Mesenchymal stem cell (in vitro differentiated cells and primary cell): ENCODE results near the gene CAPN5.
A peak's percentile ranks its signal among the peaks of the same experiment; 100 is the strongest.

Source experiments
- DNase-seq: peaks from one replicate; pipeline ENCODE4 v3.0.0-alpha.2; 2013
- H2AFZ ChIP-seq: one replicate; pipeline ENCODE4 v1.6.1; 2013; ENCODE audit warnings: low read depth, mild to moderate bottlenecking, control low read depth, inconsistent platforms, low read length, moderate library complexity
- H2AK5ac ChIP-seq: 2 replicates; pipeline ENCODE4 v1.6.1; 2013; ENCODE audit warnings: low read length, moderate library complexity, mild to moderate bottlenecking, inconsistent platforms; ENCODE audit not compliant: severe bottlenecking
- H2BK120ac ChIP-seq: one replicate; pipeline ENCODE4 v1.6.1; 2013; ENCODE audit warnings: low read depth, mild to moderate bottlenecking, inconsistent platforms, low read length, moderate library complexity
- H2BK12ac ChIP-seq, 2 experiments: one replicate each; pipeline ENCODE4 v1.6.1; 2013; ENCODE audit warnings: inconsistent platforms in 2 of 2, low read length in 2 of 2, mild to moderate bottlenecking in 2 of 2, moderate library complexity in 2 of 2, control low read depth in 1 of 2
- H2BK15ac ChIP-seq: one replicate; pipeline ENCODE4 v1.6.1; 2013; ENCODE audit warnings: mild to moderate bottlenecking, low read depth, inconsistent platforms; ENCODE audit not compliant: poor library complexity, severe bottlenecking
- H2BK5ac ChIP-seq: 2 replicates; pipeline ENCODE4 v1.6.1; 2013; ENCODE audit warnings: low read depth, mild to moderate bottlenecking, low read length, control low read depth, inconsistent platforms; ENCODE audit not compliant: poor library complexity, severe bottlenecking
- H3K14ac ChIP-seq, 2 experiments: one replicate each; pipeline ENCODE4 v1.6.1; 2013; ENCODE audit warnings: inconsistent platforms in 2 of 2, low read length in 2 of 2, control low read depth in 1 of 2, mild to moderate bottlenecking in 1 of 2, moderate library complexity in 1 of 2
- H3K18ac ChIP-seq, 2 experiments: one replicate each; pipeline ENCODE4 v1.6.1; 2013; ENCODE audit warnings: inconsistent platforms in 2 of 2, low read length in 2 of 2, control low read depth in 1 of 2, low read depth in 1 of 2, mild to moderate bottlenecking in 1 of 2
- H3K23ac ChIP-seq, 2 experiments: one replicate each; pipeline ENCODE4 v1.6.1; 2013; ENCODE audit warnings: inconsistent platforms in 2 of 2, low read length in 2 of 2, mild to moderate bottlenecking in 2 of 2, moderate library complexity in 2 of 2, control low read depth in 1 of 2
- H3K27ac ChIP-seq: 2 replicates; pipeline ENCODE4 v1.5.1; 2013; ENCODE audit warnings: mild to moderate bottlenecking, moderate library complexity, low read length, control low read depth, inconsistent platforms; ENCODE audit not compliant: poor library complexity, severe bottlenecking
- H3K27me3 ChIP-seq, 2 experiments: 2 replicates each; pipeline versions ENCODE4 v1.6.1 to v1.7.0; 2013; ENCODE audit warnings: low read length in 2 of 2, mild to moderate bottlenecking in 2 of 2, moderate library complexity in 2 of 2, control low read depth in 1 of 2, inconsistent platforms in 1 of 2; ENCODE audit not compliant: control insufficient read depth in 1 of 2, insufficient read depth in 1 of 2
- H3K36me3 ChIP-seq, 2 experiments: 2 replicates each; pipeline versions ENCODE4 v1.6.1 to v1.7.0; 2013; ENCODE audit warnings: low read length in 2 of 2, control low read depth in 1 of 2, inconsistent platforms in 1 of 2, low read depth in 1 of 2, mild to moderate bottlenecking in 1 of 2; ENCODE audit not compliant: insufficient read depth in 2 of 2, control insufficient read depth in 1 of 2
- H3K4ac ChIP-seq, 2 experiments: one replicate each; pipeline ENCODE4 v1.6.1; 2013; ENCODE audit warnings: inconsistent platforms in 2 of 2, low read length in 2 of 2, mild to moderate bottlenecking in 2 of 2, moderate library complexity in 2 of 2, control low read depth in 1 of 2, low read depth in 1 of 2
- H3K4me1 ChIP-seq: 2 replicates; pipeline ENCODE4 v1.6.1; 2013; ENCODE audit warnings: low read depth, low read length, control low read depth; ENCODE audit not compliant: control insufficient read depth, insufficient read depth
- H3K4me2 ChIP-seq: 2 replicates; pipeline ENCODE4 v1.6.1; 2013; ENCODE audit warnings: low read length, mild to moderate bottlenecking, inconsistent platforms; ENCODE audit not compliant: poor library complexity, severe bottlenecking
- H3K4me3 ChIP-seq, 2 experiments: 2 replicates each; pipeline versions ENCODE4 v1.5.1 to v1.7.0; 2013; ENCODE audit warnings: low read length in 2 of 2, mild to moderate bottlenecking in 2 of 2, control low read depth in 1 of 2, low read depth in 1 of 2; ENCODE audit not compliant: insufficient read depth in 1 of 2
- H3K79me1 ChIP-seq: replicated peaks from 2 replicates; pipeline ENCODE4 v1.6.1; 2013; ENCODE audit warnings: mild to moderate bottlenecking, control low read depth, low read length, inconsistent platforms; ENCODE audit not compliant: poor library complexity, severe bottlenecking
- H3K9ac ChIP-seq: 2 replicates; pipeline ENCODE4 v1.7.0; 2013; ENCODE audit warnings: mild to moderate bottlenecking, low read length, moderate library complexity
- H3K9me3 ChIP-seq: 2 replicates; pipeline ENCODE4 v1.7.0; 2013; ENCODE audit warnings: mild to moderate bottlenecking, low read length; ENCODE audit not compliant: control insufficient read depth
- H4K8ac ChIP-seq: one replicate; pipeline ENCODE4 v1.6.1; 2013; ENCODE audit warnings: inconsistent platforms, mild to moderate bottlenecking, low read length, moderate library complexity
- H4K91ac ChIP-seq: one replicate; pipeline ENCODE4 v1.6.1; 2013; ENCODE audit warnings: mild to moderate bottlenecking, low read length, inconsistent platforms
- WGBS: methylation state at CpG from one replicate; pipeline ENCODE4 v1.1.7; 2013; ENCODE audit warnings: mixed read lengths; 5-methylcytosine and 5-hydroxymethylcytosine counted together

CAPN5 gene

DNA sequence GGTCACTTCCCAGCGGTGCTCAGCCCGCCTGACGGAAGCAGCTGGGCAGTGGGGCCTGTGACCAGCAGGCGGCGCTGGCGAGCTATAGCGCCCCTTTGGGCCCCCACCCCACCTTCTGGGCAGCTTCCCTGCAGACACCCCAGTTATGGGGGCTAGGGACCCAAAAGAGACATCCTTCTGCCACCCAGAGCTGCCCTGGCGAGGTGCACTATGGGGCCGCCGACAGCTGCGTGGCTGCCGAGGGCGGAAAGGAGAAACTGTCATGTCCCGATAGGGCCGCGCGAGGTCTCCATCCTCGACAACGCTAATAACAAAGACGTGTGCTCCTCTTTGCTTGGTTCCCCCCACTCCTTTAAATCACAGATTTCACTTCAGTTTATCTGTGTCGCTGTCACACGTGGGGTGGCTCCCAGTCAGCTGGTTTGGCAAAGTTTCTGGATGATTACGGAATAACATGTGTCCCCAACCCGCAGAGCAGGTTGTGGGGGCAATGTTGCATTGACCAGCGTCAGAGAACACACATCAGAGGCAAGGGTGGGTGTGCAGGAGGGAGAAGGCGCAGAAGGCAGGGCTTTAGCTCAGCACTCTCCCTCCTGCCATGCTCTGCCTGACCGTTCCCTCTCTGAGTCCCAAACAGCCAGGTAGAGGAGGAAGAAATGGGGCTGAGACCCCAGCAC is 60.6 kb downstream of the CAPN5 start:
- no peaks in the 10 kb centered on the region for H3K79me1 ChIP-seq
- peak overlapping the region; percentile 27 for H2BK120ac ChIP-seq
- 1% methylated on average over 26 of the region's 27 CpGs for WGBS
- peaks cover 22 to 29% of the 10 kb centered on the region in 2 experiments for H3K36me3 ChIP-seq
- peak overlapping the region; percentile 2 for H4K91ac ChIP-seq
- no peaks in the 10 kb centered on the region for H3K9me3 ChIP-seq
- H3K23ac ChIP-seq: no peak overlapping the region
- peak overlapping the region; percentile 79 for H3K4me2 ChIP-seq
- H2AK5ac ChIP-seq: no peak overlapping the region
- no peak overlapping the region for H2BK12ac ChIP-seq
- H3K27ac ChIP-seq: no peak overlapping the region
- H2AFZ ChIP-seq: peak overlapping the region; percentile 68
- H4K8ac ChIP-seq: peak overlapping the region; percentile 35
- H3K4me3 ChIP-seq: peak overlapping the region; percentile 37 to 79
- H3K18ac ChIP-seq: peak overlapping the region in 1 of 2 experiments; percentile 0
- no peaks in the 10 kb centered on the region for H3K27me3 ChIP-seq
- no peak overlapping the region for H3K14ac ChIP-seq
- peak overlapping the region; percentile 72 for H3K9ac ChIP-seq
- peaks cover 27% of the 10 kb centered on the region for H3K4me1 ChIP-seq
- DNase-seq: peak; percentile 69
- no peak overlapping the region for H2BK5ac ChIP-seq
- no peak overlapping the region for H2BK15ac ChIP-seq
- H3K4ac ChIP-seq: no peak overlapping the region

- Histone ChIP-seq H3K4ac (no peak within 1 kb of the TSS), H2BK12ac (no peak within 1 kb of the TSS), H3K36me3 (peaks cover 16 to 22% of the 10 kb centered on the region in 2 experiments), H3K79me1 (no peaks in the 10 kb centered on the region), H2BK5ac (no peak within 1 kb of the TSS), H3K4me3 (peak within 1 kb of the TSS; percentile 37 to 79), H2BK15ac (no peak within 1 kb of the TSS), H3K27ac (no peak within 1 kb of the TSS), H3K4me1 (peaks cover 27% of the 10 kb centered on the region), H3K9me3 (no peaks in the 10 kb centered on the region), H2AFZ (peak within 1 kb of the TSS; percentile 68), H4K91ac (peak within 1 kb of the TSS; percentile 2), H3K27me3 (no peaks in the 10 kb centered on the region), H3K9ac (peak within 1 kb of the TSS; percentile 72), H3K4me2 (peak within 1 kb of the TSS; percentile 79), H2BK120ac (peak within 1 kb of the TSS; percentile 27), H3K23ac (no peak within 1 kb of the TSS), H3K18ac (peak within 1 kb of the TSS in 1 of 2 experiments; percentile 0), H4K8ac (peak within 1 kb of the TSS; percentile 35), H3K14ac (no peak within 1 kb of the TSS), H2AK5ac (no peak within 1 kb of the TSS)
- peak; percentile 89 for DNase-seq
- WGBS: 17% methylated on average over 20 of the region's 20 CpGs
Observed at GRCh38 chr11:77127920-77128691, 61.3 kb downstream of the CAPN5 start, which contains the start of gene MYO7A. Gene MYO7A, plus strand, starts transcription at chr11:77128246. Its CDS starts 2,389 bp downstream, at chr11:77130635.

DNA sequence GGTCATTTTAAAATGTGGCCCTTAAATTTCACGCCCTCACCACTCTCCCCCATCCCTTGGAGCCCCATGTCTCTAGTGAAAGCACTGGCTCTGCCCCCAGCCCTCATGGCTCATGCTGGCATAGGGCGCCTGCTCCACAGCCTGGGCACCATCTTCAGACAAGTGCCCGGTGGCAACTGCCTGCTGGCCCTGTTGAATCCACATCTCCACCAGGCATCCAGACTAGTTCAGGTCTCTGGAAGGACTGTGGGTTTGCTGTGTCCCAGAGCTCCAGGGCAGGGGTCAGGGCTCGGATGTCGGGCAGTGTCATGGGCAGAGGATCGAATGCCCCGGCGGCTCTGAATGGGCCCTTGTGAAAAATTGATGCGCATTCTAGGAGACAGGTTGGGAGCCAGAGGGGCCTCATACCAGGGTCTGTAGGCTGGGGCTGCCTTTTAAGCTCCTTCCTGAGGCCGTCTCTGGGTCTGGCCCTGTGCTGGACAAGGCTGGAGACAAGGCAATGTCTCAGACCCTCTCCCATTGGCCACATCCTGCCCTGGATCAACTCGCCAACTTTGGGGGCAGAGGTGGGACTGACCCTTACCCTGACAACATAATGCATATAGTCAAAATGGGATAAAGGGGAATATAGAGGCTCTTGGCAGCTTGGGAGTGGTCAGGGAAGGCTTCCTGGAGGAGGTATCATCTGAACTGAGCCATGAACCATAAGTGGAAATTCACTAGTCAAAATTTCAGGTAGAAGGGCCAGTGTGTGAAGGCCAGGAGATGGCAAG is 62.5 kb downstream of the CAPN5 start:
- DNase-seq: no peak

More for the DNA sequence above, 62.5 kb downstream of the CAPN5 start:
- Histone ChIP-seq H3K4me3 (no peak overlapping the region), H3K4ac (no peak overlapping the region), H3K14ac (no peak overlapping the region), H3K9me3 (no peaks in the 10 kb centered on the region), H2AFZ (no peak overlapping the region), H2BK15ac (no peak overlapping the region), H3K23ac (no peak overlapping the region), H3K27me3 (no peaks in the 10 kb centered on the region), H3K79me1 (no peaks in the 10 kb centered on the region), H2BK12ac (no peak overlapping the region), H3K4me1 (peaks cover 27% of the 10 kb centered on the region), H2AK5ac (no peak overlapping the region), H3K18ac (no peak overlapping the region), H3K9ac (no peak overlapping the region), H3K4me2 (no peak overlapping the region), H4K8ac (no peak overlapping the region), H2BK120ac (no peak overlapping the region), H4K91ac (no peak overlapping the region), H2BK5ac (no peak overlapping the region), H3K36me3 (peaks cover 4 to 11% of the 10 kb centered on the region in 2 experiments), H3K27ac (no peak overlapping the region)
- WGBS: 90% methylated on average over 11 of the region's 11 CpGs
